ENCODE data around the gene IKZF2.

The IKZF2 gene

GRCh38 chr2:213098612-213099011, 52.8 kb downstream of the IKZF2 start:
- no peak for DNase-seq (ENCODE audit: low spot score)

DNA sequence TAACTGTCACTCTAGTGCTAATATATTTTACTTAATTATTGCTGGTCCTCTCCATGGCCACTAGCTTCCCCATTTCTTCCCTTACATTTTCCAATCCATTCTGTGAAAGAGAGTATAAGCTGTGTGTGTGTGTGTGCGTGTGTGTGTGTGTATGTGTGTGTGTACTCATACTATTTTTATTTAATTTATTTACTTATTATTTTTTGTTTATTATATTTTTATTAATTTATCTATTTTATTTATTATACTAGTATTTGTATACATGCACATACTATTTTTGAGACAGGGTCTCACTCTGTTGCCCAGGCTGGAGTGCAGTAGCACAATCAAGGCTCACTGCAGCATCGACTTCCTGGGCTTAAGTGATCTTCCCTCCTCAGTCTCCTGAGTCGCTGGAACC, 59.6 kb downstream of the IKZF2 start:
- no peak for DNase-seq (ENCODE audit: low spot score)

- no peak for DNase-seq (ENCODE audit: low spot score)
These were observed 60.6 kb downstream of the IKZF2 start for GRCh38 chr2:213090772-213091171.

GRCh38 chr2:213089438-213089837, 62.0 kb downstream of the IKZF2 start:
- peak; percentile 51 for DNase-seq (ENCODE audit: low spot score)

DNA sequence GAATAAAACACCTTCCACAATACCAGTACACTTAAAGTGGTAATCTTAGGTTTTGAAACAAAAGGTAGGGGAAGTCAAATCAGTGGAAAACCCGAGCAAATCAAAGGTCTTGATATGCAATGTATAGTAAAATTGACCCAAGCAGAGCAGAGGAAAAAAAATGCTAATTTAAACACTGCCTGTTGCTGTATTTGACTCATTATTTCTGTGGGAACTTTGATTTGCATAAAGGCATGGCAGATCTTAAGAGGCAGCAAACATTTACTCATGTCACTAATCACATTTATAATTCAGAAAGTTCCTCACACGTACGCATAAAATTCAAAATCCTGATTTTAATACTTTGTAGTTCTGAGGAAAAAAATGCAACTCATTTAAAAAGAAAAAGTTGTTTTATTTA, 64.4 kb downstream of the IKZF2 start:
- no peak for DNase-seq (ENCODE audit: low spot score)

GRCh38 chr2:213086571-213086970, 64.8 kb downstream of the IKZF2 start:
- peak; percentile 60 for DNase-seq (ENCODE audit: low spot score)

- DNase-seq (ENCODE audit: low spot score): peak; percentile 28
These were observed 65.4 kb downstream of the IKZF2 start for GRCh38 chr2:213086050-213086449.

GRCh38 chr2:213085538-213085937, 65.9 kb downstream of the IKZF2 start:
- DNase-seq (ENCODE audit: low spot score): no peak

DNA sequence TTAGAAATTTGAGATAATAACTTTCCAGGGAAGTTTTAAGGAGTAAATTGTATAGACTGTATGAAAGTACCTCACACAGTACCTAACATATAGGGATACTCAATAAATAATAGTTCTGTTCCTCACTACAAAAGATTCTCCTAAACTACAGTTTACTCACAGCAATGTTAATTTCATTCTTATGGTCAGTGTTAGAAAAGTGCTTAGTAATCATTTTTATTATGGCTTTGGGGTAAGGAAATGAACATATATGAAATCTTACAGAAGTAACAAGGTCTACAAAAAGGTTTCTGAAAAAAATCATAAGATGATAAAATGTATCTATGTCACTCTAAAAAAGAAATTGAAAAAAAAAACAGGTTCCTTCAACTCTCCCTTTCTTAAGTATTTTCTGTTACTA, 67.2 kb downstream of the IKZF2 start:
- DNase-seq (ENCODE audit: low spot score): no peak

DNA sequence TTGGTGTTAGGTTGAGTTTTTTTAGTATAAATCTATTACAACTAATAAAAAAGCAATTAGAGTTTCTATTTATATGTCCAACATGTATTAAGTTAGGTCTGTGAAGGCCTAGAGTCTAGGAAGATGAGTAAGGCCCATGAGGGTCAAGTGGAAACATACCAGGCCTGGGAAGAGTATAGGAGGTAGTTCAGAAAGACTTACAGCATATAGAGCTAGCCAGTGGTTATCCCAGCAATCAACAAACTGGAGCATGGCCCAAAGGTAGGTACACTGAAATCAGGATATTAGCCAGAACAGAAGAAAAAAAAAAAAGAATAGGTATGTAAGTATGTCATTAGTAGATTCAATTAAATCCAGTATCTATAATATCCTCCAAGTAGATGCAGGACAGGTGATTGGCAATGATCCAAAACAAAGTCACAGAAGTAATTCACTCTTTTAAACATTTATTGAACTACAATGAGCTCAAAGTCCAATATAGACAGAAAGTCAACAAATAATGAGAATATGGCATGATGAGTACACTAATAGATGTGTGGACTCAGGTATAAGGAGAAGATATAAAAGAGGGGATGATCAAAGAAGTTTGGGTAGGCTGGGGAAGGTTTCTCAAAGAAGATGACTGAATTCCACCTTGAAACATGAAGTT, 70.3 kb downstream of the IKZF2 start:
- no peak for DNase-seq (ENCODE audit: low spot score)

GRCh38 chr2:213079756-213080155, 71.7 kb downstream of the IKZF2 start:
- no peak for DNase-seq (ENCODE audit: low spot score)

GRCh38 chr2:213078686-213079085, 72.7 kb downstream of the IKZF2 start:
- no peak for DNase-seq (ENCODE audit: low spot score)

- no peak for DNase-seq (ENCODE audit: low spot score)
These were observed 81.9 kb downstream of the IKZF2 start for GRCh38 chr2:213069531-213069930.

GRCh38 chr2:213068676-213069359, 82.6 kb downstream of the IKZF2 start:
- no peak for DNase-seq (ENCODE audit: low spot score)

DNA sequence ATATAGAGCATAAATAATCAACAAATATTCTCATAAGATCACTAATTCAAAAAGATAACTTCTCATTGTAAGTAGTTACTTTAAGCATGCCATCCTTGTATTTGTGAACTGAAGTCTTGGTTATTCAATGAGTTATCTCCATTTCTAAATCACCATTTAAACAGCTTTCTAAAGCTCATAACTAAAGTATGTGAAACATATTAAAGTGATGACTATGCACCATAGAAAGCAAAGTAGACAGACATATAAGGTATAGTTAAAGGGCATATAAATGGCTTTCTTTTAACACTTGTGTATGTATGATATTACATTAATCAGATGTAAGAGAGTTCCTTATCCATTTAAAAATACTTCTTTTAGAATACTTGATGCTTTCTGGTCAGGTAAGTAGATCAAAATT, 83.5 kb downstream of the IKZF2 start:
- DNase-seq (ENCODE audit: low spot score): no peak

DNA sequence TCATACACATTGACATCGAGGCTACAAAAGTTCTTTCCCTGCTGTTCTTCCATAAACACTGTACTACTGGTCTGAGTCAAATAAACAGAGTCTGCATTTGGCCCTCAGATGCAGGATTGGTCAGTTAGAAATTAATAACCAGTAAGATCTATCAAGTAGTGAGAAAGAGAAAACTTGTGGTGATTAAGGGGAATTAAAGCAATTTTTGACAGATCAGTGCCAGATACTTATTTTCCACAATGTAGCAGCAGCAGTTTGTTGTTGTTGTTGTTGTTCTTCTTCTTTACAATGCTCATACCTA, 85.0 kb downstream of the IKZF2 start:
- no peak for DNase-seq (ENCODE audit: low spot score)

GRCh38 chr2:213065583-213066442, 85.6 kb downstream of the IKZF2 start:
- DNase-seq (ENCODE audit: low spot score): peak; percentile 9

DNA sequence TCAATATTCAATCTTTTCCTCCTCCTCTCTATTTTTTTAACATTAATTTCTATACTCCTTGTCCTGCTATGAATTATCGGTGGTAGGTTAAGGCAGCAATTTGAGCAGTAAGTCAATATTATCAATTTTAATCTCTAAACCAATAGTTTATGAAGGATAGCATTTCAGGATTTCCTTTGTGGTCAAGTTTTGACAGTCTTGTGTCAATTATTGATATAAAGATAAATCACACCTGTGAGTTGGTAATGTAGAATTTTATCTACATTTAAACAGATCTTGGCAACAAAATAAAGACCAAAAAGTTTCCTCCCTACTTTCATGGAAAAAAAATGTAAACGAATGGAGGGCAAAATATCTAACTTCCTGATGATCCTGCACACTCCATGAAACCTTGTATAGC, 87.3 kb downstream of the IKZF2 start:
- no peak for DNase-seq (ENCODE audit: low spot score)

GRCh38 chr2:213057977-213058376, 93.4 kb downstream of the IKZF2 start:
- DNase-seq (ENCODE audit: low spot score): no peak

DNA sequence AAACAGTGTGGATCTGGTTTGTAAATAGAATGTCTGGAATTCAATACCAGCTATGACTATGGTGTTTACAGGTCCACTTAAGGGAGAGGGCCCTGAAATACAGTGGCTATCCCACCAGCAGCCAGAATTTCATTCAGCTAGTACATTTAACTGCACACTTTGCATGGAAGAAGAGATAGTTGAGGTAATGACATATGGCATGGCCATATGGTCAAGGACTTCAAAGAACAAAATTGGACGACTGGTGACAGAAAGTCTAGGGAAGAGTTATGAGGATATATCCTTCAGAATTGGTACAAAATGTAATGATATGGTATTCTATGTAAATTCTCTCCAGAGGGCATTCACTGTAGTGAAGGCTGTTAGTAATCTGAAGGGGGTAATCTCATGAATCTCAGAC, 105.0 kb downstream of the IKZF2 start:
- DNase-seq (ENCODE audit: low spot score): no peak

DNA sequence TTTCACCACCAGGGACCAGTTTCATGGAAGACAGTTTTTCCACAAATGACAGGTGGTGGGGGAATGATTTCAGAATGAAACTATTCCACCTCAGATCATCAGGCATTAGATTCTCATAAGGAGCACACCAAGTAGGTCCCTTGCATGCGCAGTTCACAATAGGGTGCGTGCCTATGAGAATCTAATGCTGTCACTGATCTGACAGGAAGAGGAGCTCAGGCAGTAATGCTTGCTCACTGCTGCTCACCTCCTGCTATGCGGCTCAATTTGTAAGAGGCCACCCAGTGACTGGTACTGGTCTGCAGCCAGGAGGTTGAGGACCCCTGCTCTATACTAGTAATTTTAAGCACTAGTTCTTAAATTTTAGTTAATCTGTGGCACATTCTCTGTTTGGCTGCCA, 107.8 kb downstream of the IKZF2 start:
- no peak for DNase-seq (ENCODE audit: low spot score)

GRCh38 chr2:213042262-213042661, 109.2 kb downstream of the IKZF2 start:
- DNase-seq (ENCODE audit: low spot score): no peak

DNA sequence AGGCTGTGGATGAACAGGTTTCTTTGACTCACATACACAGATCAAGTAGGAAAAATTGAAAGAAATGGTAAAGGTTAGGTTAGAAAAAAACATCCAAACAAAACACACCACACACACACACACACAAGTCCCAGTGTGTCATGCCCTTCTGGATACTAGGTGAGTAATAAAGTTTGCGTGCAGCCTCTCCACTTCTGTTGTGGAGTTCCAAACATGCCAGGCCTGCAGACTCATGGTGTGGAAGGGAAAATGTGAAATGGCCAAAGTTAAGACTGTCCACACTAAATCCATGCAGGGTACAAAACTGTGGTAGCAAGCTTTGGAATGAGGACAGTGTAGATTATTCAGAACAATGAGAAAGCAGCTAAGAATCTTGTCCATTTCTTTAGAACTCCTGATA, 114.6 kb downstream of the IKZF2 start:
- peak; percentile 20 for DNase-seq (ENCODE audit: low spot score)

Measured in GM03348 (cell line).